H1 (cell line): ENCODE data around the gene IGF2R. TPM values are rescaled to one million over a fixed set of nuclear protein-coding genes. Genes with fewer than 3 reads are reported as not detected.
"Not testable (repeated sequence)": the region's sequence is repeated elsewhere in the genome, so short reads cannot be mapped to it uniquely, and the experiment has no call there.

Experiments used
- CTCF ChIA-PET: fragments of 300-600 bp; sonication (Branson Sonifier 250); formaldehyde crosslinking; loops from one replicate; lab custom pipeline; 2021; ENCODE audit not compliant: partially characterized antibody; lab: Charles Lee
- POLR2A ChIA-PET: fragments of 300-600 bp; sonication (Branson Sonifier 250); formaldehyde crosslinking; loops from one replicate; lab custom pipeline; 2021; ENCODE audit warnings: inconsistent platforms; ENCODE audit not compliant: partially characterized antibody; lab: Charles Lee
- DNase-seq, 2 experiments: peaks; one replicate each; pipeline versions ENCODE4 v3.0.0 to v3.0.0-alpha.2; 2010 to 2022; ENCODE audit warnings: low spot score in 2 of 2, low read depth in 1 of 2, mixed read lengths in 1 of 2
- FAIRE-seq: peaks from 2 replicates; lab custom pipeline; 2011; peaks lifted over from hg19 to GRCh38; lab: Jason Lieb, UNC
- H2AFZ ChIP-seq: 2 replicates; pipeline ENCODE4 v1.8.1; 2012; ENCODE audit warnings: low read length, inconsistent platforms
- H2AK5ac ChIP-seq: 2 replicates; pipeline ENCODE4 v1.6.1; 2013; ENCODE audit warnings: low read depth, low read length
- H2BK120ac ChIP-seq: replicated peaks from 2 replicates; pipeline ENCODE3; 2013; ENCODE audit warnings: low read depth, low read length, inconsistent platforms
- H2BK12ac ChIP-seq: 2 replicates; pipeline ENCODE4 v1.6.1; 2013; ENCODE audit warnings: low read depth, low read length
- H2BK15ac ChIP-seq: 2 replicates; pipeline ENCODE4 v1.6.1; 2013; ENCODE audit warnings: low read length
- H2BK20ac ChIP-seq: 2 replicates; pipeline ENCODE4 v1.6.1; 2013; ENCODE audit warnings: low read length
- H2BK5ac ChIP-seq: 2 replicates; pipeline ENCODE4 v1.6.1; 2013; ENCODE audit warnings: low read depth, low read length
- H3K14ac ChIP-seq: 2 replicates; pipeline ENCODE4 v1.6.1; 2013; ENCODE audit warnings: inconsistent platforms; ENCODE audit not compliant: insufficient read length
- H3K18ac ChIP-seq: 2 replicates; pipeline ENCODE4 v1.6.1; 2013; ENCODE audit warnings: low read length; ENCODE audit errors: extremely low read depth
- H3K23ac ChIP-seq: 2 replicates; pipeline ENCODE4 v1.6.1; 2013; ENCODE audit warnings: inconsistent platforms; ENCODE audit not compliant: insufficient read length
- H3K23me2 ChIP-seq: 2 replicates; pipeline ENCODE4 v1.6.1; 2013; ENCODE audit warnings: low read depth, low read length
- H3K27ac ChIP-seq: 2 replicates; pipeline ENCODE4 v1.6.1; 2011; ENCODE audit warnings: low read depth, low read length, inconsistent platforms
- H3K27me3 ChIP-seq, 4 experiments: replicated peaks in 1 of 4; 1 replicate in 1 of 4; 2 replicates in 3 of 4; pipeline versions ENCODE4 v1.6.1 to v1.8.1; 2011 to 2013; ENCODE audit warnings: low read length in 3 of 4, mild to moderate bottlenecking in 3 of 4, inconsistent platforms in 2 of 4, mixed read lengths in 2 of 4, moderate library complexity in 1 of 4; ENCODE audit not compliant: control insufficient read depth in 3 of 4, insufficient read depth in 3 of 4; ENCODE audit errors: extremely low read depth in 1 of 4
- H3K36me3 ChIP-seq, 4 experiments: 2 replicates each; pipeline versions ENCODE4 v1.6.1 to v1.8.1; 2011 to 2013; ENCODE audit warnings: mild to moderate bottlenecking in 4 of 4, low read length in 3 of 4, moderate library complexity in 2 of 4, control low read depth in 1 of 4, inconsistent platforms in 1 of 4; ENCODE audit not compliant: insufficient read depth in 4 of 4, control insufficient read depth in 2 of 4
- H3K4ac ChIP-seq: replicated peaks from 2 replicates; pipeline ENCODE3; 2013; ENCODE audit warnings: low read length, low read depth, mixed read lengths, inconsistent platforms; ENCODE audit not compliant: insufficient read length
- H3K4me1 ChIP-seq, 4 experiments: replicated peaks in 1 of 4; 1 replicate in 1 of 4; 2 replicates in 3 of 4; pipeline versions ENCODE4 v1.6.1 to v1.8.1; 2011 to 2013; ENCODE audit warnings: low read length in 3 of 4, inconsistent platforms in 2 of 4, mixed read lengths in 1 of 4; ENCODE audit not compliant: insufficient read depth in 4 of 4, control insufficient read depth in 3 of 4
- H3K4me2 ChIP-seq, 2 experiments: 2 replicates each; pipeline versions ENCODE4 v1.6.1 to v1.8.1; 2011 to 2013; ENCODE audit warnings: low read depth in 2 of 2, low read length in 2 of 2, control low read depth in 1 of 2, inconsistent platforms in 1 of 2, mild to moderate bottlenecking in 1 of 2; ENCODE audit not compliant: insufficient read depth in 1 of 2
- H3K4me3 ChIP-seq, 4 experiments: fragments of 200-600, 300-600 bp in 1 of 4; sonication (generic), shearing (Covaris generic), sonication (Bioruptor Twin) in 1 of 4; 2 replicates each; pipeline versions ENCODE4 v1.5.1 to v1.8.1; 2011 to 2016; ENCODE audit warnings: low read length in 4 of 4, low read depth in 3 of 4, control low read depth in 2 of 4, inconsistent platforms in 2 of 4, mild to moderate bottlenecking in 2 of 4, mixed read lengths in 1 of 4, moderate library complexity in 1 of 4; ENCODE audit not compliant: insufficient read depth in 2 of 4; ENCODE audit errors: extremely low read depth in 1 of 4
- H3K56ac ChIP-seq: replicated peaks from 2 replicates; pipeline ENCODE3; 2013; ENCODE audit warnings: low read depth, mild to moderate bottlenecking, mixed read lengths, low read length, inconsistent platforms; ENCODE audit not compliant: insufficient read length
- H3K79me1 ChIP-seq: 2 replicates; pipeline ENCODE4 v1.6.1; 2013; ENCODE audit warnings: low read depth, low read length, control low read depth
- H3K79me2 ChIP-seq, 2 experiments: 2 replicates each; pipeline versions ENCODE4 v1.6.1 to v1.8.1; 2012 to 2013; ENCODE audit warnings: low read length in 2 of 2, mild to moderate bottlenecking in 2 of 2, inconsistent platforms in 1 of 2; ENCODE audit not compliant: insufficient read depth in 2 of 2, control insufficient read depth in 1 of 2
- H3K9ac ChIP-seq, 4 experiments: replicated peaks in 1 of 4; 1 replicate in 1 of 4; 2 replicates in 3 of 4; pipeline versions ENCODE4 v1.6.1 to v1.8.1; 2011 to 2013; ENCODE audit warnings: low read depth in 3 of 4, low read length in 3 of 4, control low read depth in 2 of 4, mild to moderate bottlenecking in 2 of 4, moderate library complexity in 2 of 4, inconsistent platforms in 1 of 4; ENCODE audit errors: extremely low read depth in 1 of 4
- H3K9me3 ChIP-seq, 2 experiments: 2 replicates each; pipeline versions ENCODE4 v1.6.1 to v1.8.1; 2012 to 2013; ENCODE audit warnings: mild to moderate bottlenecking in 2 of 2, moderate library complexity in 2 of 2, control low read depth in 1 of 2, inconsistent platforms in 1 of 2, low read depth in 1 of 2, low read length in 1 of 2, mixed read lengths in 1 of 2; ENCODE audit not compliant: insufficient read depth in 2 of 2
- H4K20me1 ChIP-seq, 2 experiments: replicated peaks in 1 of 2; 2 replicates each; pipeline versions ENCODE3 to v1.8.1; 2011 to 2013; ENCODE audit warnings: inconsistent platforms in 2 of 2, low read length in 2 of 2, mild to moderate bottlenecking in 1 of 2; ENCODE audit not compliant: insufficient read depth in 2 of 2, control insufficient read depth in 1 of 2
- H4K5ac ChIP-seq: 2 replicates; pipeline ENCODE4 v1.6.1; 2013; ENCODE audit warnings: low read length, low read depth, mixed read lengths, inconsistent platforms; ENCODE audit not compliant: insufficient read length
- H4K8ac ChIP-seq: 2 replicates; pipeline ENCODE4 v1.8.0; 2013; ENCODE audit warnings: mild to moderate bottlenecking, moderate library complexity, low read length, inconsistent platforms; ENCODE audit not compliant: insufficient read depth; ENCODE audit errors: extremely low read depth
- H4K91ac ChIP-seq: replicated peaks from 2 replicates; pipeline ENCODE3; 2013; ENCODE audit warnings: low read length, mixed read lengths, inconsistent platforms; ENCODE audit not compliant: insufficient read length
- WGBS, 2 experiments: shearing (Covaris generic) in 1 of 2; methylation state at CpG; one replicate each; pipeline versions ENCODE4 v1.1.6 to v1.1.7; 2013 to 2015; ENCODE audit warnings: low lambda C conversion rate in 2 of 2, mixed read lengths in 2 of 2, inconsistent platforms in 1 of 2, low coverage in 1 of 2, missing lambda C conversion rate in 1 of 2; ENCODE audit not compliant: insufficient replicate concordance in 2 of 2, insufficient coverage in 1 of 2, insufficient read length in 1 of 2; ENCODE audit errors: extremely low coverage in 1 of 2, missing lambda C conversion rate in 1 of 2; 5-methylcytosine and 5-hydroxymethylcytosine counted together
- polyA plus RNA-seq, 7 experiments: library from polyadenylated mRNA; depleted of rRNA in 3 of 7; stranded (reverse) in 5 of 7; unstranded in 2 of 7; fragments of >200 nt in 5 of 7; fragments of 200-250 nt in 2 of 7; gene quantifications; 1 replicate in 5 of 7; 2 replicates in 1 of 7; 4 replicates in 1 of 7; pipeline versions ENCODE4 v1.2.1 to v1.2.3, GENCODE V29; 2011 to 2013; ENCODE audit warnings: missing spikeins in 2 of 7, mixed read lengths in 2 of 7
- total RNA-seq: library from RNA; stranded (reverse); fragmentation: NEBNext Ultra II Directional; extraction: Animal tissue kit (Norgen Biotek cat#: 25700); gene quantifications from 2 replicates; pipeline ENCODE4 v1.2.1, GENCODE V29; 2021

Gene IGF2R
- total and polyA plus RNA-seq, 2 of the 8 experiments (the other 6 are each of a cell fraction or from before 2014, with no cell fraction given), result 20.6 to 74.1 TPM

DNA sequence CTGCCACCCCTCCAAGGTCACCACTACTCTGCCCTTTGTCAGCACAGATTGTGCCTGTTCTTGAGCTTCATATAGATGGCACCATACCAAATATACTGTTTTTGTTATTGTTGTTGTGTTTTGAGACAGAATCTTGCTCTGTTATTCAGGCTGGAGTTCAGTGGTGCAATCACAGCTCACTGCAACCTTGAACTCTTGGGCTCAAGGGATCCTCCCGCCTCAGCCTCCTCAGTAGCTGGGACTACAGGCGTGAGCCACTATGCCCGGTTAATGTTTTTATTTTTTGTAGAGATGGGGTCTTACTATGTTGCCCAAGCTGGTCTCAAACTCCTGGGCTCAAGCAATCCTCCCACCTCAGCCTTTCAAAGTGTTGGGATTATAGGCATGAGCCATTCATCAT is 171.6 kb downstream of the IGF2R start:
- H3K9ac ChIP-seq, H2BK20ac ChIP-seq, H3K14ac ChIP-seq, H2AK5ac ChIP-seq, H3K18ac ChIP-seq, H2BK12ac ChIP-seq, POLR2A ChIA-PET, H3K27ac ChIP-seq, H4K91ac ChIP-seq, H4K8ac ChIP-seq, H3K56ac ChIP-seq, H4K5ac ChIP-seq, H3K4me3 ChIP-seq, FAIRE-seq, H3K79me2 ChIP-seq, H3K23me2 ChIP-seq, H3K23ac ChIP-seq, H3K9me3 ChIP-seq, H2AFZ ChIP-seq, H3K4ac ChIP-seq, DNase-seq, H3K79me1 ChIP-seq, H3K4me2 ChIP-seq, H2BK120ac ChIP-seq, H2BK15ac ChIP-seq, H3K27me3 ChIP-seq, H3K36me3 ChIP-seq, H4K20me1 ChIP-seq, H2BK5ac ChIP-seq: not testable (repeated sequence)
- WGBS, 2 experiments, result 91% methylated on average over 3 of the region's 3 CpGs; no CpG with 5 or more reads in 1 of the 2 experiments
- peaks cover 0 to 14% (median 3%) of the 10 kb centered on the region in 4 experiments; a peak in 3 of 7 replicates for H3K4me1 ChIP-seq
- CTCF ChIA-PET, result interaction anchor here (0.6 to 5.0 kb wide), 6 partner anchors 9 to 1160 kb away, joined by 3 to 35 read pairs (median 4); no protein-coding TSS in a partner anchor
